HG03097 (cell line): ENCODE measurements around the gene MOB2.

Experiments
- ATAC-seq: cut with Tn5 transposase; IDR thresholded peaks from one replicate; pipeline ENCODE4 v1.9.1; 2021; ENCODE audit not compliant: unreplicated experiment, low FRiP score

Gene MOB2

DNA sequence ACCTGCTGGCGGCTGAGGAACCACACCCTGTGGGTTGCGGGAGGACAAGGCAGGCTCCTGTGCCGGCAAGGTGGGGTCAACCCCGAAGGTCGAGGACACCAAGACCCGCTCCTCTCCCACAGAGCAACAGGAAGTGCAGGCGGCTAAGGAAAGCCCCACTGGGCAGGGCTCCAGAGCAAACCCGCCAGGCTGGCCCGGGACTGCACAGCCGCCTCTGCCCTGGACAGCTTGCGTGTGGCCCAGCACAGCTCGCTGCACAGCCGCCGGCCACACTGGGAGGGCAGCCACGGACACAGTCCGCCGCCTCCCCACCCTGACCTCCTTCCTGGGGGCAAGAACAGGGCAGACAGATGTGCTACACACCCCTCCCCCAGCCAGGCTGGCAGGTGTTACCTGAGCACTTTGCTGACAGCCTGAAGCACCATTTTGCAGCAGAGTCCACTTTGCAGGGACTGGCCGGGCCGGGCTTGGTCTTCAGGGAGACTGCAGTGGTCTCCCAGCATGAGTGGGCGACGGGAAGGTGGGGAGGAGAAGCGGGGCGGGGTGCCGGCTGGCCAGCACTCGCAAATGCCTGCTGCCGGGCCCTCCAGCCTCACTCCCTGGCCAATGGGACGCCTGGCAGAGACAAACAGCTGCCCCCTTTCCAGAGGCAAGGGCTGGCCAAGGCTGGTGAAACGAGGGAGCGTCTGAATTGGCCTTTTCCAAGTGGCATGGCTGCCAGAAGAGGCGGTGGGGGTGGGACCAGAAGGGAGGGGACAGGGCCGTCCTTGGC, at the start of gene MOB2:
TSS of gene MOB2 (minus strand) at position 726 of the 772 bp plus-strand sequence. CDS start at position 503, 223 bp downstream.
- no peak for ATAC-seq

DNA sequence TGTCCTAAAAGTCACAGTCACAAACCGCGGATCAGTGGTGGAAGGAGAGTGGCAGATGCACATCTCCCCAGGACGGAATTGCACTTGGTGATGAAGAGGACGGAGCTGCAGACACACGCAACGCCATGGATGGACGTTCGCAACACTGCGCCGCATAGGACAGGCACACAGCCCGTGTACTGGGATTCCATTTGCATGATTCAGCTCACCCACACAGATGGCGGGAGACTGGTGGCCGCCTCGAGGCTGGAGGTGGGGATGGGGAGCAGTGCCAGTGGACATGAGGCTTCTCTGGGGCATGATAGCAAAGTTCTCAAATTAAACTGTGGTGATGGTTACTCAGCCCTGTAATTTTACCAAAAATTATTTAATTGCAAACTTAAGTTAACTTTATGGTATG, 48.1 kb upstream of the MOB2 start:
- ATAC-seq: no peak

DNA sequence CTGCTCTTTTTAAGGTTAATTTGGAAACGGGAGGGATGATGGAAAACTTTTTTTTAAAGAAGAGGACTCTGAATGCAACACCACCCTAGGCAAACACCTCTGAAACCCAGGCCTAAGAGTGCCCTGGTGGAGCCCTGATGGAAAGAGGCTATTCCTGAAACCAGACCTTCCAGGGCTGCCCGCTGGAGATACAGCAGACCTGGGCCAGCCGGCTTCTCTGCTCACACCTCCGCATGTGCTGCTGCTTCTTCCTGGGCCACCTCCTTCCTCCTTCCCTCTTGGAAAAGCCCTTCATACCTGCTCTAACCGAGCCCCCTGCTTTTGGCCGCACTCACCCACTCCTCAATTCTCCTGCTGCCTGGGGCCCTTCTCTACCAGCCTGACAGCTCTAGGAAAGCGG, 47.6 kb upstream of the MOB2 start:
- ATAC-seq: no peak

DNA sequence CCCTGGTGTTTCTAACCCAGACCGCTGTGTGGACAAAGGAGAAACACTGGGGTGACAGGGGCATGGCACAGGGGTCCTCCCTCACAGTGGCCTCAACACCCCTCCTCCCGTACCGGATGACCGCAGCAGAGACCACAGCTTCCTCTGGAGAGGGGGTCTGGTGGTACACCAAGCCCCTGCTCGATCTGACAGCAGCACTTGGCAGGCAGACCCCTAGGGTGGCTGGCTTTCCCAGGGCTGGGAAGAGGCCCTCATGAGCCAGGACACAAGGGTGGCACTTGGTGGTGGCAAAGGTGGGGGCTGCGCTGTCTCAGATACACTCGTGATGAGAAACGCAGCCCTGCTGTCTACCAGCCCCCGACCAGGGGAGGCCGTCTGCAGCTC, 46.8 kb upstream of the MOB2 start:
- no peak for ATAC-seq

GRCh38 chr11:1532606-1533341, 46.2 kb upstream of the MOB2 start:
- no peak for ATAC-seq

GRCh38 chr11:1532014-1532586, 45.5 kb upstream of the MOB2 start:
- ATAC-seq: no peak

GRCh38 chr11:1531449-1532013, 45.0 kb upstream of the MOB2 start:
- ATAC-seq: no peak

GRCh38 chr11:1530686-1531448, 44.3 kb upstream of the MOB2 start:
- no peak for ATAC-seq

- ATAC-seq: no peak
Measured at GRCh38 chr11:1529774-1530173, 43.2 kb upstream of the MOB2 start.

DNA sequence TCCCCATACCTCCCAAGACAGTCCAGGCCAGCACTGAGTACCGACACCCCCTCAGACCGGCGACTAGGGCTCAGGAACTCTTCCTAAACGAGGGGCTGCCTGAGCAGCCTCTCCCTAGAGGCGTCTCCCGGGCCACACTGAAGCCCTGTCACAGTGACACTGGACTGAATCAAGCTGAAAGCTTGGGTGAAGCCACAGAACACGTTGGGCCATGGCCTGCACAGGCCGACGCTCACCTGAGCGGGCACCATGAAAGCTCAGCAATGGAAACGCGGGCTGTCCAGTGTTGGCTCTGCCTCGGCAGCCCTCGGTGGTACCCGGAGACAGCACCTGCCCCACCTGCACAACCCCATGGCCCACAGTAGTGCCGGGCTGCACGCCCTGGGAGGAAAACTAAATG, 42.7 kb upstream of the MOB2 start:
- no peak for ATAC-seq

- no peak for ATAC-seq
Measured at GRCh38 chr11:1528710-1529109, 42.1 kb upstream of the MOB2 start.

- ATAC-seq: no peak
Measured at GRCh38 chr11:1526785-1527184, 40.2 kb upstream of the MOB2 start.

DNA sequence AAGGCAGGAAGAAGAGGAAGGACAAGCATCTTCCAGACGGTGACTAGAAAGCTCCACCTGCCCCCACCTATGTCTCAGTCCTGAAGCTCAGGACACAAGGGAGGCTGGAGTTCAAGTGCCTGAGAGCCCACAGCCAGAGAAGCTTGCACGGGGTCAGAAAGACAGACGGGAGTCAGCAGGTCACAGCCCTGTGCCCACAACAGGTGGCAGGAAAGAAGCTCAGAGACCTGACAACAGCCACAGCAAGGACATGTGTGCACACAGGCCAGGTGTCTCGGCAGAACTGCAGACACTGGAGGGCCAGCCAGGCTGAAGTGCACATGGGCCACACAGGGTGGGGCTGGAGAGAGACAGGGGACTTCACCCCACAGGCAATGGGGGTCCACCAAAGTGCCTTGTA, 37.2 kb upstream of the MOB2 start:
- no peak for ATAC-seq

DNA sequence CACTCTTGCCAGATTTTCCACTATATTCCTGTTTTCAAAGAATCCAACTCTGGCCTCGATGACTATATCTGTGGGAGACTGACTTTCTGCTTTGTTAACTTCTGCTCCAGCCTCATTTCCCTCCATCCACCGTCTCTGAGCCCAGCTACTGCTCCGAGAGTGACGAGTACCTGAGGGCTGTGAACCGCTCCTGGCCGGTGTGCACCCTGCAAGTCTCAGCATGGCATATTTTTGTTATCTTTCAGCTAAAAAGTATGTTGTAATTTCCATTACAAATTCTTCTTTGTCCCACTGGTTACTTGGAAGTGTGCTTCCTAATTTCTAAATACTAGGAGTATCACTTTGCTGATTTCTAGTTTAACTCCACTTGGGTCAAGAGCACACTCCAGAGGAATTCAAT, 36.5 kb upstream of the MOB2 start:
- no peak for ATAC-seq

GRCh38 chr11:1522081-1522424, 35.5 kb upstream of the MOB2 start:
- no peak for ATAC-seq

DNA sequence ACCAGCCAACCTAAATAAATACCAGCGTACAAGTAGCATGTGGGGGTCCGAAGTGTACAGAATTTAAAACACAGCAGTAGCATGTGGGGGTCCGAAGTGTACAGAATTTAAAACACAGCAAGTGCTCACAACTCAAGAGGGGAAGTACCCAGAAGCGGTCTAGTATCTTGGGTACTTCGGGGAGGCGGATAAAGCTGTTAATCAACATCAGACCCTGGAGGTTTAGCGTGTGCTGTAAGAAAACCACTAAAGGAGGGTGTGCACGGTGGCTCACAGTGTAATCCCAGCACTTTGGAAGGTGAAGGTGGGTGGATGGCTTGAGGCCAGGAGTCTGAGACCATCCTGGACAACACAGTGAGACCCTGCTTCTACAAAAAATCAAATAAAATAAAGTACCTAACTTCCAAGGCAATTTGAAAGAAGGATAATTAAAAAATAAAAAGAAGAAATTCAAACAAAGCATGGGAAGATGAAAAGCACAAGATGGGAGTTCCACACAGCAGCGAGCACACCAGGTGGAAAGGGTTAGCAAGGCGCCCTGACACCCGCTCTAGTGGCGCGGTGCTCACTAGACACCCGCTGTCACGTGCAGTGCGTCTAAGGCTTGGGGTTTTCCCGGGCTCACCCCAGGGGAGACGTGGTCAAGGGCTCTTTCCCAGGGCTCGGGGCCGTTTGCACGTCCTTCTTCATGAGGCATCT, 35.0 kb upstream of the MOB2 start:
- ATAC-seq: peak; percentile 77

GRCh38 chr11:1520663-1521267, 34.2 kb upstream of the MOB2 start:
- no peak for ATAC-seq

GRCh38 chr11:1520209-1520662, 33.7 kb upstream of the MOB2 start:
- ATAC-seq: no peak
